ENCODE data around the gene BAHCC1. TPM values are rescaled to one million over a fixed set of nuclear protein-coding genes. Genes with fewer than 3 reads are reported as not detected.
A peak's percentile ranks its signal among the peaks of the same experiment; 100 is the strongest.

Gene BAHCC1
- polyA plus RNA-seq, 4 donors = 2.2 to 26.9 (median 9.8) TPM

GRCh38 chr17:81426393-81427172 is 31.3 kb downstream of the BAHCC1 start:
- Histone ChIP-seq H3K36me3 (ENCODE audit: control insufficient read depth in 3 of 3, insufficient read depth in 2 of 3, low read depth in 1 of 3, low read length in 3 of 3) (peaks cover 0 to 42% (median 0%) of the 10 kb centered on the region in 3 donors), H3K27me3 (ENCODE audit: control insufficient read depth in 3 of 3, insufficient read depth in 3 of 3, low read length in 3 of 3) (peaks cover 0 to 3% (median 0%) of the 10 kb centered on the region in 3 donors), H3K4me3 (ENCODE audit: low read depth in 1 of 3, low read length in 3 of 3) (no peak overlapping the region), H3K4me1 (ENCODE audit: control insufficient read depth in 3 of 3, insufficient read depth in 2 of 3, low read depth in 1 of 3, low read length in 2 of 3) (peaks cover 2 to 35% (median 8%) of the 10 kb centered on the region in 3 donors), H3K27ac (ENCODE audit: low read depth in 1 of 3, low read length in 2 of 3) (no peak overlapping the region), H3K9me3 (ENCODE audit: control insufficient read depth in 2 of 2, insufficient read depth in 1 of 2, low read depth in 1 of 2, low read length in 1 of 2) (no peaks in the 10 kb centered on the region)
- DNase-seq (no peak), FAIRE-seq (no peak)
- 53 to 65% (median 53%) methylated on average over 22 of the region's 22 CpGs for WGBS, 3 donors

- Histone ChIP-seq H3K4me1 (ENCODE audit: control insufficient read depth in 3 of 3, insufficient read depth in 2 of 3, low read depth in 1 of 3, low read length in 2 of 3) (peaks cover 2 to 33% (median 8%) of the 10 kb centered on the region in 3 donors), H3K4me3 (ENCODE audit: low read depth in 1 of 3, low read length in 3 of 3) (no peak overlapping the region), H3K36me3 (ENCODE audit: control insufficient read depth in 3 of 3, insufficient read depth in 2 of 3, low read depth in 1 of 3, low read length in 3 of 3) (peaks cover 0 to 40% (median 0%) of the 10 kb centered on the region in 3 donors), H3K27ac (ENCODE audit: low read depth in 1 of 3, low read length in 2 of 3) (peak overlapping the region in 1 of 3 donors; percentile 59), H3K27me3 (ENCODE audit: control insufficient read depth in 3 of 3, insufficient read depth in 3 of 3, low read length in 3 of 3) (peaks cover 0 to 3% (median 0%) of the 10 kb centered on the region in 3 donors), H3K9me3 (ENCODE audit: control insufficient read depth in 2 of 2, insufficient read depth in 1 of 2, low read depth in 1 of 2, low read length in 1 of 2) (no peaks in the 10 kb centered on the region)
- DNase-seq (peak in 1 of 2 donors; percentile 59), FAIRE-seq (no peak)
- 9 to 36% (median 12%) methylated on average over 39 to 41 of the region's 41 CpGs for WGBS, 3 donors
Observed at GRCh38 chr17:81427173-81428120, 32.2 kb downstream of the BAHCC1 start.

- peaks cover 2 to 30% (median 8%) of the 10 kb centered on the region in 3 donors for H3K4me1 ChIP-seq (ENCODE audit: control insufficient read depth in 3 of 3, insufficient read depth in 2 of 3, low read depth in 1 of 3, low read length in 2 of 3)
- 6 to 42% (median 7%) methylated on average over 9 to 12 of the region's 12 CpGs for WGBS, 3 donors
- peak in 1 of 2 donors; percentile 26 for DNase-seq
Observed at GRCh38 chr17:81428121-81428515, 32.9 kb downstream of the BAHCC1 start.

GRCh38 chr17:81428516-81428915 is 33.3 kb downstream of the BAHCC1 start:
- Histone ChIP-seq H3K36me3 (ENCODE audit: control insufficient read depth in 3 of 3, insufficient read depth in 2 of 3, low read depth in 1 of 3, low read length in 3 of 3) (peaks cover 0 to 38% (median 0%) of the 10 kb centered on the region in 3 donors), H3K4me1 (ENCODE audit: control insufficient read depth in 3 of 3, insufficient read depth in 2 of 3, low read depth in 1 of 3, low read length in 2 of 3) (peaks cover 2 to 30% (median 8%) of the 10 kb centered on the region in 3 donors), H3K27ac (ENCODE audit: low read depth in 1 of 3, low read length in 2 of 3) (no peak overlapping the region), H3K9me3 (ENCODE audit: control insufficient read depth in 2 of 2, insufficient read depth in 1 of 2, low read depth in 1 of 2, low read length in 1 of 2) (no peaks in the 10 kb centered on the region), H3K4me3 (ENCODE audit: low read depth in 1 of 3, low read length in 3 of 3) (no peak overlapping the region), H3K27me3 (ENCODE audit: control insufficient read depth in 3 of 3, insufficient read depth in 3 of 3, low read length in 3 of 3) (peaks cover 0 to 3% (median 0%) of the 10 kb centered on the region in 3 donors)
- WGBS, 3 donors = 12 to 54% (median 17%) methylated on average over 11 of the region's 11 CpGs
- FAIRE-seq (no peak), DNase-seq (no peak)

More at GRCh38 chr17:81428121-81428515, 32.9 kb downstream of the BAHCC1 start:
- H3K9me3 ChIP-seq (ENCODE audit: control insufficient read depth in 2 of 2, insufficient read depth in 1 of 2, low read depth in 1 of 2, low read length in 1 of 2) = no peaks in the 10 kb centered on the region
- H3K27ac ChIP-seq (ENCODE audit: low read depth in 1 of 3, low read length in 2 of 3) = peak overlapping the region in 1 of 3 donors; percentile 59
- no peak overlapping the region for H3K4me3 ChIP-seq (ENCODE audit: low read depth in 1 of 3, low read length in 3 of 3)
- H3K27me3 ChIP-seq (ENCODE audit: control insufficient read depth in 3 of 3, insufficient read depth in 3 of 3, low read length in 3 of 3) = peaks cover 0 to 3% (median 0%) of the 10 kb centered on the region in 3 donors
- H3K36me3 ChIP-seq (ENCODE audit: control insufficient read depth in 3 of 3, insufficient read depth in 2 of 3, low read depth in 1 of 3, low read length in 3 of 3) = peaks cover 0 to 40% (median 0%) of the 10 kb centered on the region in 3 donors
- FAIRE-seq = no peak

GRCh38 chr17:81428948-81429774 is 33.9 kb downstream of the BAHCC1 start:
- peak in 1 of 2 donors; percentile 62 for DNase-seq
- Histone ChIP-seq H3K9me3 (ENCODE audit: control insufficient read depth in 2 of 2, insufficient read depth in 1 of 2, low read depth in 1 of 2, low read length in 1 of 2) (no peaks in the 10 kb centered on the region), H3K27ac (ENCODE audit: low read depth in 1 of 3, low read length in 2 of 3) (peak overlapping the region in 1 of 3 donors; percentile 33), H3K27me3 (ENCODE audit: control insufficient read depth in 3 of 3, insufficient read depth in 3 of 3, low read length in 3 of 3) (peaks cover 0 to 3% (median 0%) of the 10 kb centered on the region in 3 donors), H3K4me1 (ENCODE audit: control insufficient read depth in 3 of 3, insufficient read depth in 2 of 3, low read depth in 1 of 3, low read length in 2 of 3) (peaks cover 2 to 31% (median 6%) of the 10 kb centered on the region in 3 donors), H3K36me3 (ENCODE audit: control insufficient read depth in 3 of 3, insufficient read depth in 2 of 3, low read depth in 1 of 3, low read length in 3 of 3) (peaks cover 0 to 34% (median 0%) of the 10 kb centered on the region in 3 donors), H3K4me3 (ENCODE audit: low read depth in 1 of 3, low read length in 3 of 3) (no peak overlapping the region)
- no peak for FAIRE-seq
- 3 to 14% (median 5%) methylated on average over 35 to 41 of the region's 41 CpGs for WGBS, 3 donors

- no peaks in the 10 kb centered on the region for H3K9me3 ChIP-seq (ENCODE audit: control insufficient read depth in 2 of 2, insufficient read depth in 1 of 2, low read depth in 1 of 2, low read length in 1 of 2)
- FAIRE-seq = no peak
- H3K4me3 ChIP-seq (ENCODE audit: low read depth in 1 of 3, low read length in 3 of 3) = no peak overlapping the region
- WGBS, 3 donors = 27 to 33% (median 28%) methylated on average over 26 to 30 of the region's 30 CpGs
- peaks cover 0 to 3% (median 0%) of the 10 kb centered on the region in 3 donors for H3K27me3 ChIP-seq (ENCODE audit: control insufficient read depth in 3 of 3, insufficient read depth in 3 of 3, low read length in 3 of 3)
- peaks cover 2 to 37% (median 6%) of the 10 kb centered on the region in 3 donors for H3K4me1 ChIP-seq (ENCODE audit: control insufficient read depth in 3 of 3, insufficient read depth in 2 of 3, low read depth in 1 of 3, low read length in 2 of 3)
- DNase-seq = no peak
- peaks cover 0 to 34% (median 0%) of the 10 kb centered on the region in 3 donors for H3K36me3 ChIP-seq (ENCODE audit: control insufficient read depth in 3 of 3, insufficient read depth in 2 of 3, low read depth in 1 of 3, low read length in 3 of 3)
- H3K27ac ChIP-seq (ENCODE audit: low read depth in 1 of 3, low read length in 2 of 3) = peak overlapping the region in 1 of 3 donors; percentile 33
Observed at GRCh38 chr17:81429821-81430551, 34.7 kb downstream of the BAHCC1 start.
